Measurements from ENCODE around the gene DENND1B. TPM values are rescaled to one million over a fixed set of nuclear protein-coding genes. Genes with fewer than 3 reads are reported as not detected.

The DENND1B gene
- total and polyA plus RNA-seq, 9 of the 15 experiments (the other 6 are each of a cell fraction or from before 2014, with no cell fraction given), result 2.1 to 12.1 (median 7.5) TPM

GRCh38 chr1:197510691-197511378 lies 264.4 kb downstream of the DENND1B start (continued):
- TF ChIP-seq RBM22 (IDR thresholded peaks at IDR 0.05; ENCODE audit: low read depth, low read length, poor library complexity, severe bottlenecking) (no peak), ZNF212 (CRISPR knock-in tag; IDR thresholded peaks at IDR 0.05) (no peak), ZBTB26 (CRISPR knock-in tag; IDR thresholded peaks at IDR 0.05) (no peak), ZNF431 (CRISPR knock-in tag; IDR thresholded peaks at IDR 0.05) (no peak), MAZ (CRISPR knock-in tag; conservative IDR thresholded peaks at IDR 0.05 in 1 of 2, IDR thresholded peaks at IDR 0.05 in 1 of 2) (no peak)

- no peaks in the 10 kb centered on the region for H3K9me3 ChIP-seq (replicated peaks; ENCODE audit: control insufficient read depth, insufficient read depth, low read depth, low read length)
- H3K4me2 ChIP-seq (ENCODE audit: insufficient read depth, low read length), result no peak overlapping the region
- no peak overlapping the region for H2AFZ ChIP-seq (ENCODE audit: low read depth, low read length)
- DNase-seq (ENCODE audit: extremely low read depth in 1 of 4, low spot score in 3 of 4), result no peak
- in situ Hi-C loops (cut with MboI), result no loop called here
- no peak for FAIRE-seq
- ATAC-seq, result no peak
- no peaks in the 10 kb centered on the region for H3K79me2 ChIP-seq (ENCODE audit: control insufficient read depth, insufficient read depth, low read length)
- CTCF ChIA-PET (ENCODE audit: low intra/inter-chr PET ratio), result no interaction called here
- H3K27ac ChIP-seq (ENCODE audit: extremely low read depth, low read depth, low read length), result no peak overlapping the region
- no peak overlapping the region for H3K4me3 ChIP-seq
- no TSS peak for BruUV-seq (replicated peaks)
- TF ChIP-seq NFE2L1 (tag; IDR thresholded peaks at IDR 0.05; ENCODE audit: borderline replicate concordance, low read depth) (no peak), GABPB2 (CRISPR knock-in tag; conservative IDR thresholded peaks at IDR 0.05) (no peak), HMGN3 (IDR thresholded peaks at IDR 0.05; ENCODE audit: borderline replicate concordance, extremely low read depth, insufficient read length, low read depth, low read length) (no peak), KAT8 (IDR thresholded peaks at IDR 0.05; ENCODE audit: low read depth) (no peak), RREB1 (CRISPR knock-in tag; IDR thresholded peaks at IDR 0.05) (no peak), NFYB (IDR thresholded peaks at IDR 0.05; ENCODE audit: extremely low read depth, insufficient read length) (no peak)
- H4K20me1 ChIP-seq (replicated peaks; ENCODE audit: control insufficient read depth, insufficient read depth, low read length), result no peaks in the 10 kb centered on the region
- no peaks in the 10 kb centered on the region for H3K27me3 ChIP-seq (ENCODE audit: control insufficient read depth in 2 of 2, insufficient read depth in 2 of 2, low read length in 2 of 2)
- POLR2A ChIA-PET, result no interaction called here
- no peaks in the 10 kb centered on the region for H3K9me1 ChIP-seq (ENCODE audit: control insufficient read depth, insufficient read depth, low read length)
- H3K36me3 ChIP-seq (ENCODE audit: control insufficient read depth, insufficient read depth, low read length), result no peaks in the 10 kb centered on the region
- no peak overlapping the region for H3K9ac ChIP-seq (ENCODE audit: insufficient read depth in 1 of 2, low read depth in 2 of 2, low read length in 2 of 2)
- no peaks in the 10 kb centered on the region for H3K4me1 ChIP-seq (replicated peaks in 1 of 2; ENCODE audit: control insufficient read depth in 2 of 2, insufficient read depth in 2 of 2, low read length in 2 of 2)
- WGBS (ENCODE audit: insufficient coverage, low coverage, missing lambda C conversion rate), result 9% methylated on average over 10 of the region's 10 CpGs
- intact Hi-C loops (cut with micrococcal nuclease), result no loop called here
Observed at GRCh38 chr1:197496722-197497121, 278.6 kb downstream of the DENND1B start.
